RCC 7860 (cell line): ENCODE data around the gene TDRD6.
"Not testable (repeated sequence)": the region's sequence is repeated elsewhere in the genome, so short reads cannot be mapped to it uniquely, and the experiment has no call there.

Experiments
- DNase-seq: peaks from one replicate; pipeline ENCODE4 v3.0.0-alpha.2; 2015; ENCODE audit warnings: low spot score
- FAIRE-seq: peaks from 2 replicates; lab custom pipeline; 2012; peaks lifted over from hg19 to GRCh38; lab: Jason Lieb, UNC

The TDRD6 gene

DNA sequence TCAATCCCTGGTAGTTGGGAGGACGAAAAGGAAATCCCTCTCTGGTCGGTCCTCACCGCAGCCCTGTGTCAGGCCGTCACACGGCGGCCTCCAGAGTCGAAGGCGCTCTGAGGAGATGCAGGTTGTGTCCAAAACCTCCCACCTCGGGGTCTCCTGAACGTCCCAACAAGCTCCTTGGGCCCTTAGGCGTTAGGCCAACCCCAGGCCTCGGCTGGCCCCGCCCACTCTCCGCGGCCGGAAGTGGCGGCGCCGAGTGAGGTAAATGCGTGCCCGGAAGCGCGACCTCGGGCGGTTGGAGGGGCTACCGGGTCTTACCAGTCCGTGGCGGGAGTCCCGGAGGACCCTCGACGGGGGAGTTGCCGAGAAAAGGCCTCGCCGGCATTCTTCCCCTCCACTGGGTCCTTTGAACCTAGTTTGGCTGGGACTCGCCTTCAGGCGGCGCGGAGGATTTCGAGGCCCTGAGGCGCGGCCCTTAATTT is at the start of gene TDRD6:
TDRD6 (plus strand) TSS at position 267 of the 479 bp plus-strand sequence. CDS start 244 bp downstream, outside the sequence.
- DNase-seq (no peak), FAIRE-seq (no peak)

- no peak for DNase-seq
- FAIRE-seq, result no peak
These were observed 49.8 kb upstream of the TDRD6 start for GRCh38 chr6:46637933-46638332.

GRCh38 chr6:46638650-46639049 is 49.0 kb upstream of the TDRD6 start:
- no peak for DNase-seq
- FAIRE-seq, result no peak

GRCh38 chr6:46642928-46643751 is 44.5 kb upstream of the TDRD6 start:
- FAIRE-seq (no peak), DNase-seq (no peak)

DNA sequence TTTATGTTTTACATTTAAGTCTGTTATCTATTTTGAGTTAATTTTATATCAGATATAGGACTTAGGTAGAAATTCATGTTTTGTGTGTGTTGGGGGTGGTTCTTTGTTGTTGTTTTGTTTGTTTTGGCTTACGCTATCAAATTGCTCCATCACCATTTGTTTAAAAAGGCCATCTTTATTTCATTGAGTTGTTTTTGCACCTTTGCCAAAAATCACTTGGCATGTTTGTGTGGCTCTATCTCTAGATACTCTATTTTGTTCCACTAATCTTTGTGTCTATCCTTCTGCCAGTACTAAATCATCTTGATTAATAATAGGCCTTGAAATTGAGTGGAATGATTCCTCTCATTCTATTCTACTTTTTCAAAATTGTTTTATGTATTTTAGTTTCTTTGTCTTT is 42.4 kb upstream of the TDRD6 start:
- DNase-seq (no peak), FAIRE-seq (no peak)

DNA sequence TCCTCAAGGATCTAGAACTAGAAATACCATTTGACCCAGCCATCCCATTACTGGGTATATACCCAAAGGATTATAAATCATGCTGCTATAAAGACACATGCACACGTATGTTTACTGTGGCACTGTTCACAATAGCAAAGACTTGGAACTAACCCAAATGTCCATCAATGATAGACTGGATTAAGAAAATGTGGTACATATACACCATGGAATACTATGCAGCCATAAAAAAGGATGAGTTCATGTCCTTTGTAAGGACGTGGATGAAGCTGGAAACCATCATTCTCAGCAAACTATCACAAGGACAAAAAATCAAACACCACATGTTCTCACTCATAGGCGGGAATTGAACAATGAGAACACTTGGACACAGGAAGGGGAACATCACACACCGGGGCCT is 39.6 kb upstream of the TDRD6 start:
- not testable (repeated sequence) for FAIRE-seq, DNase-seq

GRCh38 chr6:46648869-46649492 is 38.7 kb upstream of the TDRD6 start:
- DNase-seq (no peak), FAIRE-seq (no peak)

- DNase-seq, result no peak
- no peak for FAIRE-seq
These were observed 36.7 kb upstream of the TDRD6 start for GRCh38 chr6:46651006-46651405.

- DNase-seq (no peak), FAIRE-seq (no peak)
These were observed 35.9 kb upstream of the TDRD6 start for GRCh38 chr6:46651816-46652215.

- no peak for DNase-seq
- no peak for FAIRE-seq
These were observed 35.5 kb upstream of the TDRD6 start for GRCh38 chr6:46652232-46652602.

- DNase-seq (peak; percentile 51), FAIRE-seq (no peak)
These were observed 34.9 kb upstream of the TDRD6 start, which contains the start of the genes CYP39A1 and SLC25A27 for GRCh38 chr6:46652603-46653438. TSS of gene CYP39A1 (minus strand) at chr6:46652818. CDS start at chr6:46652582, 236 bp downstream. TSS of gene SLC25A27 (plus strand) at chr6:46652975. CDS start at chr6:46653193, 218 bp downstream.

GRCh38 chr6:46653439-46654195 is 34.1 kb upstream of the TDRD6 start:
- DNase-seq (no peak), FAIRE-seq (no peak)

DNA sequence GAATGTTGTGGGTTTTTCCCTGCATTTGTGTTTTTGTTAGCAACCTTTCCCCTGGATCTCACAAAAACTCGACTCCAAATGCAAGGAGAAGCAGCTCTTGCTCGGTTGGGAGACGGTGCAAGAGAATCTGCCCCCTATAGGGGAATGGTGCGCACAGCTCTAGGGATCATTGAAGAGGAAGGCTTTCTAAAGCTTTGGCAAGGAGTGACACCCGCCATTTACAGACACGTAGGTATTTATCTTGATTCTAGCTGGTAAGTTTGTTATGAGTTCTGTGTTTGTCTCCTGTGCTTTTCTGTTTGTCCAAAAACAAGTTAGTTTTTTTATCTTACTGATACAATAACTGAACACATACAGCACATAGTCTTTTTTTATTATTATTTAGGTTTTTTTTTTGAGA is 31.9 kb upstream of the TDRD6 start:
- DNase-seq (no peak), FAIRE-seq (no peak)

DNA sequence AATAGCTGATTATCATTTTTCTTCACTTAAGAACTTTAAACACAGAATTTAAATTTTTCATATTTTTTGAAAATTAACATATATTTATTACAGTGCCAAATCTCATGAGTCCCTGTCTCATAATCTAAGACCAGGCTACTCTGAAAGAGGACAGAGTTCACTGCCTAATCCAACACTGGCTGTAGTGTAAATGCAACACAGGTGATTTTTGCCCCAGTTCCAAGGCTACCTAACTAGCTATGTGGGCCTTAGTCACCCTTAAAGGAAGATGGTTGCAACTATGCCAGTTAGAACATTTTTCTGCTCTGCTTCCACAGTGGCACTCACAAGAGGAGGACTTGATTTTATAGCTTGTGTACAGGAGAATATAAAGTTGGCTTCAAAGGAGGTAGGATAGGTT is 30.0 kb upstream of the TDRD6 start:
- FAIRE-seq (no peak), DNase-seq (no peak)

DNA sequence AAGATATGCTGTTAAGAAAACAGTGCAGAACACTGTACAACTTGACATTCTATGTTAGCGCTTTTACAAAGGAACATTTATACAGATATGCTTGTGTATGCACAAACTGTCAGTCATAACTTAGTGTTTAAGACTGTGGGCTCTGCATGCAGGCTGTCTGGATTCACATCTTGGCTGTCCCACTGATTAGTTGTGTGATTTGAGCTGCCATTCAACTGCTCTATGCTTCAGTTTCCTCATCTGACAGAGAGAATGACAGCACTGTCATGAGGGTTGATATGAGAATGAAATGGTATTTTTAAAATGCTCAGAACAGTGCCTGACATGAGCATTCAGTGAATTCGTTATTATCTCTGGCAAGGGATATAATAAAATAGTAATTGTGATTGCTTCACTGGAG is 26.2 kb upstream of the TDRD6 start:
- DNase-seq, result no peak

GRCh38 chr6:46667377-46667776 is 20.3 kb upstream of the TDRD6 start:
- no peak for FAIRE-seq
- no peak for DNase-seq

More for the DNA sequence above, 26.2 kb upstream of the TDRD6 start:
- no peak for FAIRE-seq

DNA sequence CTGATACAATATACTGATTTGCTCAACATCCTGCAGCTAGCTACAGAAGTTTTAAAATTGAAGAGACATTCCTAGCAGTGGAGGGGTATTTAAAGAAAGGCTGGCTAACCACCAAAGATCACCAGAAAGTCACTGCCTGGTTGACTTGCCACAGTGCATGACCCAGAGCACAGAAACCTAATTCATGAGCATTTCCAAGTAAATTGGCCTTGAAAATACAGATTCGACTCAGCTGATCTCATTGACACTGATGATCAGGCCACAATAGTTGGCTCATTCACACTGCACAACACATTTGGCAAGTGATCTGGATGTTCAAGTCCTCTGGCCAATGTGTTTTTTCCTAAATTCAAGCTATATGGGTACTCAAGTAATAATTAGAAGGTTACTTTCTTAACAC is 13.3 kb upstream of the TDRD6 start:
- FAIRE-seq, result no peak
- no peak for DNase-seq

- DNase-seq, result no peak
- FAIRE-seq, result no peak
These were observed 10.9 kb upstream of the TDRD6 start for GRCh38 chr6:46676604-46677313.

GRCh38 chr6:46677314-46677654 is 10.4 kb upstream of the TDRD6 start:
- FAIRE-seq, result no peak
- no peak for DNase-seq

GRCh38 chr6:46684771-46685170 is 2.9 kb upstream of the TDRD6 start:
- DNase-seq (peak; percentile 25), FAIRE-seq (peak; percentile 27)
